ENCODE data around the gene MRPS34.
"Not testable (repeated sequence)": the region's sequence is repeated elsewhere in the genome, so short reads cannot be mapped to it uniquely, and the experiment has no call there.

The MRPS34 gene

GRCh38 chr16:1810536-1810935 lies 37.6 kb upstream of the MRPS34 start:
- no peak overlapping the region for H3K4me3 ChIP-seq (replicated peaks; ENCODE audit: low read depth, low read length)
- no peak for TF ChIP-seq CTCF (IDR thresholded peaks at IDR 0.05; ENCODE audit: low read length, missing control alignments)
- DNase-seq (ENCODE audit: low read depth), result no peak

- DNase-seq (ENCODE audit: low read depth), result no peak
- TF ChIP-seq CTCF (IDR thresholded peaks at IDR 0.05; ENCODE audit: low read length, missing control alignments), result no peak
- no peak overlapping the region for H3K4me3 ChIP-seq (replicated peaks; ENCODE audit: low read depth, low read length)
Observed at GRCh38 chr16:1810106-1810505, 37.2 kb upstream of the MRPS34 start.

GRCh38 chr16:1809281-1809801 lies 36.4 kb upstream of the MRPS34 start:
- no peak overlapping the region for H3K4me3 ChIP-seq (replicated peaks; ENCODE audit: low read depth, low read length)
- DNase-seq (ENCODE audit: low read depth), result no peak
- no peak for TF ChIP-seq CTCF (IDR thresholded peaks at IDR 0.05; ENCODE audit: low read length, missing control alignments)

- TF ChIP-seq CTCF (IDR thresholded peaks at IDR 0.05; ENCODE audit: low read length, missing control alignments), result no peak
- no peak for DNase-seq (ENCODE audit: low read depth)
- no peak overlapping the region for H3K4me3 ChIP-seq (replicated peaks; ENCODE audit: low read depth, low read length)
Observed at GRCh38 chr16:1808691-1809090, 35.8 kb upstream of the MRPS34 start.

- no peak for TF ChIP-seq CTCF (IDR thresholded peaks at IDR 0.05; ENCODE audit: low read length, missing control alignments)
- no peak for DNase-seq (ENCODE audit: low read depth)
- H3K4me3 ChIP-seq (replicated peaks; ENCODE audit: low read depth, low read length), result no peak overlapping the region
Observed at GRCh38 chr16:1807626-1808025, 34.7 kb upstream of the MRPS34 start.

GRCh38 chr16:1800701-1801100 lies 27.8 kb upstream of the MRPS34 start:
- DNase-seq (ENCODE audit: low read depth), result no peak
- no peak for TF ChIP-seq CTCF (IDR thresholded peaks at IDR 0.05; ENCODE audit: low read length, missing control alignments)

GRCh38 chr16:1799263-1799662 lies 26.3 kb upstream of the MRPS34 start:
- DNase-seq (ENCODE audit: low read depth); H3K4me3 ChIP-seq (replicated peaks; ENCODE audit: low read depth, low read length): not testable (repeated sequence)

More at GRCh38 chr16:1800701-1801100, 27.8 kb upstream of the MRPS34 start:
- no peak overlapping the region for H3K4me3 ChIP-seq (replicated peaks; ENCODE audit: low read depth, low read length)
